ENCODE data around the gene TRAF2.

Gene TRAF2

GRCh38 chr9:136855461-136856078 is 30.7 kb upstream of the TRAF2 start:
- Histone ChIP-seq H3K36me3 (ENCODE audit: insufficient read depth, low read length) (peaks cover 14% of the 10 kb centered on the region), H3K9me3 (ENCODE audit: insufficient read depth, low read depth, low read length) (no peaks in the 10 kb centered on the region), H3K4me3 (ENCODE audit: low read length) (no peak overlapping the region), H3K4me1 (ENCODE audit: insufficient read depth, low read length) (no peaks in the 10 kb centered on the region), H3K9ac (ENCODE audit: low read depth, low read length) (no peak overlapping the region), H3K27me3 (ENCODE audit: insufficient read depth, low read length) (no peaks in the 10 kb centered on the region), H3K27ac (ENCODE audit: low read depth, low read length) (no peak overlapping the region)
- 90% methylated on average over 26 of the region's 26 CpGs for WGBS

GRCh38 chr9:136856079-136856476 is 30.2 kb upstream of the TRAF2 start:
- no peak overlapping the region for H3K4me3 ChIP-seq (ENCODE audit: low read length)
- H3K36me3 ChIP-seq (ENCODE audit: insufficient read depth, low read length), result peaks cover 14% of the 10 kb centered on the region
- H3K4me1 ChIP-seq (ENCODE audit: insufficient read depth, low read length), result no peaks in the 10 kb centered on the region
- no peaks in the 10 kb centered on the region for H3K9me3 ChIP-seq (ENCODE audit: insufficient read depth, low read depth, low read length)
- no peak overlapping the region for H3K9ac ChIP-seq (ENCODE audit: low read depth, low read length)
- WGBS, result 91% methylated on average over 15 of the region's 15 CpGs
- no peak overlapping the region for H3K27ac ChIP-seq (ENCODE audit: low read depth, low read length)
- H3K27me3 ChIP-seq (ENCODE audit: insufficient read depth, low read length), result no peaks in the 10 kb centered on the region

DNA sequence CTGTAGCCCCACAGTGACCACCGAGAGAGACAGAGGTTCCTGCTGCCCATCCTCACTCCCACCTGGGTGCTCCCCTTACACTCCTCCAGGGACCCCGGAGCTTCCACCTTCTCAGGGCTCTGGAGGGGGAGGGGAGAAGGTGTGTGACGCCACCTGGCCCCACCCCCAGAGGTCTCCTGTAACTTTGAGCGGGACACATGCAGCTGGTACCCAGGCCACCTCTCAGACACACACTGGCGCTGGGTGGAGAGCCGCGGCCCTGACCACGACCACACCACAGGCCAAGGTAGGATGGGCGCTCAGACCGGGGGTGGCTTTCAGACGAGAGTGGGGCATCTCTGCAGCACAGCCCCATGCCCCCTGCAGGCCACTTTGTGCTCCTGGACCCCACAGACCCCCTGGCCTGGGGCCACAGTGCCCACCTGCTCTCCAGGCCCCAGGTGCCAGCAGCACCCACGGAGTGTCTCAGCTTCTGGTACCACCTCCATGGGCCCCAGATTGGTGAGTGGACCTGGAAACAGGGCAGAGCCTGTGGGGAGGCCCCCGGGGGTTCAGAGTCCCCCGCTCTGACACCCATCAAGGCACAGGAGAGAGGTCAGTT is 29.7 kb upstream of the TRAF2 start:
- Histone ChIP-seq H3K9ac (ENCODE audit: low read depth, low read length) (no peak overlapping the region), H3K9me3 (ENCODE audit: insufficient read depth, low read depth, low read length) (no peaks in the 10 kb centered on the region), H3K36me3 (ENCODE audit: insufficient read depth, low read length) (peaks cover 14% of the 10 kb centered on the region), H3K4me3 (ENCODE audit: low read length) (no peak overlapping the region), H3K4me1 (ENCODE audit: insufficient read depth, low read length) (no peaks in the 10 kb centered on the region), H3K27ac (ENCODE audit: low read depth, low read length) (no peak overlapping the region), H3K27me3 (ENCODE audit: insufficient read depth, low read length) (no peaks in the 10 kb centered on the region)
- WGBS, result 91% methylated on average over 14 of the region's 14 CpGs

DNA sequence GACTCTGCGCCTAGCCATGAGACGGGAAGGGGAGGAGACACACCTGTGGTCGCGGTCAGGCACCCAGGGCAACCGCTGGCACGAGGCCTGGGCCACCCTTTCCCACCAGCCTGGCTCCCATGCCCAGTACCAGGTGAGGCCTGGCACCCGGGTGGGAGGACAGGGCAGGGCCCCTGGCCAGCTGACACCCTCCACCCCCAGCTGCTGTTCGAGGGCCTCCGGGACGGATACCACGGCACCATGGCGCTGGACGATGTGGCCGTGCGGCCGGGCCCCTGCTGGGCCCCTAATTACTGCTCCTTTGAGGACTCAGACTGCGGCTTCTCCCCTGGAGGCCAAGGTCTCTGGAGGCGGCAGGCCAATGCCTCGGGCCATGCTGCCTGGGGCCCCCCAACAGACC is 29.1 kb upstream of the TRAF2 start:
- no peak overlapping the region for H3K9ac ChIP-seq (ENCODE audit: low read depth, low read length)
- H3K27me3 ChIP-seq (ENCODE audit: insufficient read depth, low read length), result no peaks in the 10 kb centered on the region
- no peaks in the 10 kb centered on the region for H3K9me3 ChIP-seq (ENCODE audit: insufficient read depth, low read depth, low read length)
- WGBS, result 91% methylated on average over 19 of the region's 19 CpGs
- no peak overlapping the region for H3K27ac ChIP-seq (ENCODE audit: low read depth, low read length)
- H3K4me3 ChIP-seq (ENCODE audit: low read length), result no peak overlapping the region
- H3K4me1 ChIP-seq (ENCODE audit: insufficient read depth, low read length), result no peaks in the 10 kb centered on the region
- H3K36me3 ChIP-seq (ENCODE audit: insufficient read depth, low read length), result peaks cover 17% of the 10 kb centered on the region

GRCh38 chr9:136857581-136858412 is 28.5 kb upstream of the TRAF2 start:
- H3K9ac ChIP-seq (ENCODE audit: low read depth, low read length), result no peak overlapping the region
- no peak overlapping the region for H3K4me3 ChIP-seq (ENCODE audit: low read length)
- H3K4me1 ChIP-seq (ENCODE audit: insufficient read depth, low read length), result no peaks in the 10 kb centered on the region
- no peaks in the 10 kb centered on the region for H3K27me3 ChIP-seq (ENCODE audit: insufficient read depth, low read length)
- no peaks in the 10 kb centered on the region for H3K9me3 ChIP-seq (ENCODE audit: insufficient read depth, low read depth, low read length)
- H3K36me3 ChIP-seq (ENCODE audit: insufficient read depth, low read length), result peaks cover 23% of the 10 kb centered on the region
- 93% methylated on average over 27 of the region's 29 CpGs for WGBS
- no peak overlapping the region for H3K27ac ChIP-seq (ENCODE audit: low read depth, low read length)

GRCh38 chr9:136858452-136858843 is 27.9 kb upstream of the TRAF2 start:
- H3K36me3 ChIP-seq (ENCODE audit: insufficient read depth, low read length), result peaks cover 29% of the 10 kb centered on the region
- H3K27ac ChIP-seq (ENCODE audit: low read depth, low read length), result no peak overlapping the region
- H3K9me3 ChIP-seq (ENCODE audit: insufficient read depth, low read depth, low read length), result no peaks in the 10 kb centered on the region
- no peaks in the 10 kb centered on the region for H3K4me1 ChIP-seq (ENCODE audit: insufficient read depth, low read length)
- 95% methylated on average over 15 of the region's 15 CpGs for WGBS
- H3K27me3 ChIP-seq (ENCODE audit: insufficient read depth, low read length), result no peaks in the 10 kb centered on the region
- no peak overlapping the region for H3K9ac ChIP-seq (ENCODE audit: low read depth, low read length)
- no peak overlapping the region for H3K4me3 ChIP-seq (ENCODE audit: low read length)

DNA sequence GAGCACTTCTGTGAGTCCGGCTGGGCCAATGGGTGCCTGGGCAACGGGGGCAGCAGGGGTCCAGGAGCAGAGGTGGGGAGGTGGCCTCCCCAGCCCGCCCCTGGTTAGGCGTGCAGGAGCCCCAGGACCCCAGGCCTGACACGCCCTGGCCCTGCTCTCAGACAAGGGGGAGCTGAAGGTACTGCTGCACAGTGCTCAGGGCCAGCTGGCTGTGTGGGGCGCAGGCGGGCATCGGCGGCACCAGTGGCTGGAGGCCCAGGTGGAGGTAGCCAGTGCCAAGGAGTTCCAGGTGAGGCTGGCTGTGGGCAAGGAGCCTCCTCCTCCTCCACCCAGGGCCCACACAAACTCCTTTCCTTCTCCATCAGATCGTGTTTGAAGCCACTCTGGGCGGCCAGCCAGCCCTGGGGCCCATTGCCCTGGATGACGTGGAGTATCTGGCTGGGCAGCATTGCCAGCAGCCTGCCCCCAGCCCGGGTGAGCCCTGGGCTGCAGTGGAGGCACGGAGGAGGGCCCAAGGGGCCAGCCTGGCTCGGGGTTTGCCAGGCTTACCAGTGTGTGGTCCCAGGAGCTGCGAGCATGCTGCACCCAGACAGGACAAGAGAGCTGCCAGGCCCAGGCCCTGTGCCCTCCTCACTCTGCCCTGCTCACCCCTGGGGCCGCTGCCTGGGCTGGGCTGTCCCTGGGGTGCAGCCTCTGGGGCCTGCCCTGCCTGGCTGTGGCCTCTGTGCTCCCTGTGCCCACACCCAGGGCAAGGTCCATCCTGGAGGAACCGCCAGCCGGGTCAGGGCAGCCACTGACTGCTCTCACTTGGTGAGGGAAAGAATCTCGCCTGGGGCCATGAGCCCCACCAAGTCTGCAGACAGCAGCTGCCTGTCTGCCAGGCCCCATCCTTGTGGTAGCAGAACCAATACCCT is 27.2 kb upstream of the TRAF2 start:
- Histone ChIP-seq H3K27ac (ENCODE audit: low read depth, low read length) (no peak overlapping the region), H3K36me3 (ENCODE audit: insufficient read depth, low read length) (peaks cover 36% of the 10 kb centered on the region), H3K27me3 (ENCODE audit: insufficient read depth, low read length) (no peaks in the 10 kb centered on the region), H3K9me3 (ENCODE audit: insufficient read depth, low read depth, low read length) (no peaks in the 10 kb centered on the region), H3K4me3 (ENCODE audit: low read length) (no peak overlapping the region), H3K4me1 (ENCODE audit: insufficient read depth, low read length) (no peaks in the 10 kb centered on the region), H3K9ac (ENCODE audit: low read depth, low read length) (no peak overlapping the region)
- WGBS, result 93% methylated on average over 20 of the region's 20 CpGs

DNA sequence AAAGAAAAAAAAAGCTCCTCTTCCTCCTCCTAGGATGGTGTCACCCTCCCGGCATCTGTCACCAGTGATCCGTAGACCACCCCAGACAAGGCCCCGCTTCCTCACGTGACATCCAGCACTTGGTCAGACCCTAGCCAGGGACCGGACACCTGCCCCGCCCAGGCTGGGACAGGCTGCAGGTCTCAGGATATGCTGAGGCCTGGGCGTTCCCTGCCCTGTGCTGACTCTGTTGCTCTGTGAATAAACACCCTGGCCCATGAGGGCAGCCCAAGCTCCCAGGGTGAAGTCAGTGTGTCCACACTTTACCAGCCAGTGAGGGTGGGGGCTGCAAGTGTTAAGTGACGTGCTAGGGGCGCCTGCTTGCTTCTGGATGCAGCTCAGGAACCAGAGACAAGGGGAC is 25.8 kb upstream of the TRAF2 start:
- no peaks in the 10 kb centered on the region for H3K27me3 ChIP-seq (ENCODE audit: insufficient read depth, low read length)
- H3K27ac ChIP-seq (ENCODE audit: low read depth, low read length), result no peak overlapping the region
- peaks cover 39% of the 10 kb centered on the region for H3K36me3 ChIP-seq (ENCODE audit: insufficient read depth, low read length)
- H3K4me1 ChIP-seq (ENCODE audit: insufficient read depth, low read length), result peaks cover 4% of the 10 kb centered on the region; the same call in 1 of the 2 replicates
- no peaks in the 10 kb centered on the region for H3K9me3 ChIP-seq (ENCODE audit: insufficient read depth, low read depth, low read length)
- H3K9ac ChIP-seq (ENCODE audit: low read depth, low read length), result no peak overlapping the region
- no peak overlapping the region for H3K4me3 ChIP-seq (ENCODE audit: low read length)
- WGBS, result 93% methylated on average over 9 of the region's 9 CpGs

GRCh38 chr9:136860933-136861873 is 25.1 kb upstream of the TRAF2 start:
- Histone ChIP-seq H3K27me3 (ENCODE audit: insufficient read depth, low read length) (no peaks in the 10 kb centered on the region), H3K27ac (ENCODE audit: low read depth, low read length) (no peak overlapping the region), H3K9me3 (ENCODE audit: insufficient read depth, low read depth, low read length) (no peaks in the 10 kb centered on the region), H3K36me3 (ENCODE audit: insufficient read depth, low read length) (peaks cover 39% of the 10 kb centered on the region), H3K4me3 (ENCODE audit: low read length) (no peak overlapping the region), H3K9ac (ENCODE audit: low read depth, low read length) (no peak overlapping the region), H3K4me1 (ENCODE audit: insufficient read depth, low read length) (peaks cover 4% of the 10 kb centered on the region; the same call in 1 of the 2 replicates)
- WGBS, result 97% methylated on average over 22 of the region's 22 CpGs

GRCh38 chr9:136861874-136862457 is 24.4 kb upstream of the TRAF2 start:
- H3K27me3 ChIP-seq (ENCODE audit: insufficient read depth, low read length), result no peaks in the 10 kb centered on the region
- no peak overlapping the region for H3K4me3 ChIP-seq (ENCODE audit: low read length)
- no peak overlapping the region for H3K9ac ChIP-seq (ENCODE audit: low read depth, low read length)
- WGBS, result 95% methylated on average over 26 of the region's 26 CpGs
- H3K27ac ChIP-seq (ENCODE audit: low read depth, low read length), result no peak overlapping the region
- H3K4me1 ChIP-seq (ENCODE audit: insufficient read depth, low read length), result peaks cover 4% of the 10 kb centered on the region; the same call in 1 of the 2 replicates
- peaks cover 39% of the 10 kb centered on the region for H3K36me3 ChIP-seq (ENCODE audit: insufficient read depth, low read length)
- peaks cover under 1% of the 10 kb centered on the region for H3K9me3 ChIP-seq (ENCODE audit: insufficient read depth, low read depth, low read length)
